NCI-H226 (cell line): ENCODE measurements around the gene TMEM72.

Experiments used
- DNase-seq: peaks from one replicate; pipeline ENCODE4 v3.0.0-alpha.2; 2015

The TMEM72 gene

DNA sequence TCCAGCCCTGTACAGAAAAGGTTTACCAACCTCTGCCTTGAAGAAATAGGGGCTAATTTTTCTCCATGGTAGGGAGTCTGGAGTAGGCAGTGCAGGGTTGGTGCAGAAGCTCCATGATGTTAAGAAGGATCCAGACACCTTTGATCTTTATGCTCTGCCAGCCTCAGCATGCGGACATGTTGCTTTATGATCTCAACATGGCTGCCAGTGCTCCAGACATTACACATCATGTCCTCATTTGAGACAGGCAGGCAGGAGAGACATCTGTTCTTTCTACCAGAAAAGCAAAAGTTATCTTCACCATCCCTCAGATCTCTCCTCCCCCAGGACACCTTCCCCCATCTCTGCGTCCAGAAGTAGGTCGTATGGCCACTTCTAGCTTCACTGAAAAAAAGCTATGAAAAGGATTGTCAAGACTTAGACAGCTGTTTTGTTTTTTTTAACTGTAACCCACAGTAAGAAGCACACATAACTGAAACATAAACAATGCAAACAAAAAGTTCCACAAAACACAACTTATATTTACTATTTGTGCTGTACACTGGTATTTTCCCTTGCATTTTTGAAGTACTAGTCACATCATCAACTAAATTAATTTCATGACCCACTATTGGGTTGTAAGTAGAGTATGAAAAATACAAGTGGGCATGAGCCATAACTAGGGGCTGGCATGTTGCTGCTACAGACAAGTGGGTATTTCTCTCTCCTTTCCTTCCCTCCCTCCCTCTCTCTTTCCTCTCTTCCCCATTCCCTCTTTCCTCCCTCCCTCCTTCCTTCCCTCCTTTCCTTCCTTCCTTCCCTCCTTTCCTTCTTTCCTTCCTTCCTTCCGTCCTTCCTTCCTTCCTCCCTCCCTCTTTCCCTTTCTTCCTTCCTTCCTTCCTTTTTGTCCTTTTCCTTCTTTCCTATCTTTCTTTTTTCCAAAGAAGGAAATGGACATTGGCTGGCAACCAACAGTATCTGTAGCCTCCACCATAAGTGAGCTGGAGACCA, 45.9 kb downstream of the TMEM72 start:
- DNase-seq: no peak

DNA sequence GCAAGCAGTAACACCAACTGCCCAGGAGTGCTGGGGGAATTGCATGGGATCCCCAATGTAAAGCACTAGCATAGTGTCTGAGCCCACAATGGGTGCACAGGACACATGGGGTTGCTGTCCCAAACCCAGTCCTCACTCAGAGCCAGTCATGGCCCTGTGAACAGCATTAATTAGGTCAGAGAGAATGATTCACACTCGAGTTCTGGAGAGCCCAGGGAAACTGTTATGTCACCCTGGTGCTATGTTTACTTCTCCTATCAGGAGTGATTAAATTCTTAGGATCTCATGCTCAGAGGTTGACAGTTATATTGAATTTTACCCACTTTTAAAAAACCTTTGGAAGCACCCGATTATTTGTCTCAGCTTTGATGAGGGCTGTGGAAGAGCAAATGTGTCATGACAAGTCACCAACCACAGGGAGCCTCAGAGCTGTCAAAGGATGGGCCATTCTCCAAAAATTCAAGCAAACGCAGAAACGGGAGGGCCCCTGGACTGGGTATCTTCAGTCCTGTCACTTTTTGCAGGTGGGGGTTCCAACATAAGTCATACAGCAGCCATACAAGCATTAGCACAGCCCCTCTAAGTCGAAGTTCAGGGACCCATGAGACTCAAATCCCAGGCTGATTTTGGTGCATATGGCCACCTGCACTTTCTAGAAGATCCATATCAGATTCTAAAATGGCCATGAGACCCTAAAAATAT, 47.2 kb downstream of the TMEM72 start:
- DNase-seq: peak; percentile 73

DNA sequence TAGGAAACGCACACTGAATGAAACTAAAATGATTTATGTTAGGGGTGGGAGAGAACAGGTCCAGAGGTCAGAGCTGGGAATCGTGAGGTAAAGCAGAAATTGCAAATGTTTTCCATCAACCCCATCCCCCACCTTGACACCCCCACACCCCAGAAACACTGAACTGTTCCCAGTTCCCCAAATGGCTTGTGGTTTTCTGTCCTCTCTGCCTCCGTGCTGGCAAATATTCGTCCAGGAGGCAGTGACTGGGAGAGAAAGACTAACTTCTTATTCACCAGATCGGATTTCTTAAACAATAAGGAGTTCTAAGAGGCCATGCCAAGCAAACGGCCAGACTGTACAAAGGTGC, 47.7 kb downstream of the TMEM72 start:
- DNase-seq: no peak

DNA sequence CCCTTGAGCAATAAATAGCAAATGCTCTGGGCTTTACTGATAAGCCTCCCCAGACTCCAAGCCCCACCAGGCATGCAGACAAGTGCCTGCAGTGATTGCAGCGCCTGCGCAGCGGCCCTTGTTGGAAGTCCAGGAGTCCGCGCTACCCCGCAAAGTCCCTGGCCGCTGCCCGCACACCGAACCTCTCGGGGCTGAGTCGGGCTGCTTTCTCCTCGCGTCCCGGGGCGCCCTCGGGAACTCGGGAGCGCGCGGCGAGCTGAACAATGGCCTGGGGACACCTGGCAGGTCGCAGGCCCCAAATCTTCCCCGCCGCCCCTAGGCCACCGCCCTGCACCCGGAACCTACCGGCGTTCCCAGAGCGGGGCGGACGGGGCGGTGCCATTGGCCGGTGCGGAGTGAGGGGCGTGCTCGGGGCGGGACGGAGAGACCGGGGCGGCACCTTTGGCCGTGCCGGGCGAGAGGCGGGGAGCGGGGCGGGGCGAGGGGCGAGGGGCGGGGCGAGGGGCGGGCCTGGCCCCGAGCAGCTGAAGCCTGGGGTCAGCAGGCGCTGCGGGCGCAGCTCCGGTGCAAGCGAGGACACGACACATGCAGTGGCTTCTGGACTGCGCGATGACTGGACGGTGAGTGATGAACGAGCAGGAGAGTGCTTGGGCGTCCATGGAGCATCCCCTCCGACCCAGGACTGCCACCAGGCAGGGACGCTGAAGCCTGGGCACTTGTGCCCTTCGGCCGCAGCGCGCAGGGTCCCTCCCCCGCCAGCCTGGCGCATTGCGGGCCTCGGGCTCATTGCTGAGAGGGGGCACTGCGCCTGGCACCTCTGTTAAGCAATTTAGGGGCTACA, 48.3 kb downstream of the TMEM72 start, which contains the start of gene RASSF4:
Gene RASSF4 (plus strand): TSS at position 556 of the 841 bp plus-strand sequence. CDS start 10,401 bp downstream, outside the sequence.
- peak; percentile 88 for DNase-seq

GRCh38 chr10:44960088-44960460, 48.9 kb downstream of the TMEM72 start:
- DNase-seq: no peak

GRCh38 chr10:44960482-44961229, 49.5 kb downstream of the TMEM72 start:
- no peak for DNase-seq

DNA sequence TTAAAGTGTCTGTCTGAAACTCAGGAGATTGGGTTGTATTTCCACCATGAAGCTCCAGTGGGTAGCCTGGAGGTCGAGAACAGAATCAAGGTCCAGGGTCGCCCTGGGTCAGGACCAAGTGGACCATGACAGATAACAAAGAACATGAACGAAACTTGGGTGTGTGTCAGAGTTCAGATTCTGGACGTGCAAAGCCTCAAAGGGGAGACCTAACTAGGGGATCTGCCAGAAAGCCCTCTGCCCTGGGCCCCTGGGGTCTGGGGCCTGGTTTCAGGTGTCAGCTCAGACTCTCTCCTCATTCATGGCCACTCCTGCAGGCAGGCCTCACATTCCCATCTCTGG, 50.1 kb downstream of the TMEM72 start:
- DNase-seq: no peak

DNA sequence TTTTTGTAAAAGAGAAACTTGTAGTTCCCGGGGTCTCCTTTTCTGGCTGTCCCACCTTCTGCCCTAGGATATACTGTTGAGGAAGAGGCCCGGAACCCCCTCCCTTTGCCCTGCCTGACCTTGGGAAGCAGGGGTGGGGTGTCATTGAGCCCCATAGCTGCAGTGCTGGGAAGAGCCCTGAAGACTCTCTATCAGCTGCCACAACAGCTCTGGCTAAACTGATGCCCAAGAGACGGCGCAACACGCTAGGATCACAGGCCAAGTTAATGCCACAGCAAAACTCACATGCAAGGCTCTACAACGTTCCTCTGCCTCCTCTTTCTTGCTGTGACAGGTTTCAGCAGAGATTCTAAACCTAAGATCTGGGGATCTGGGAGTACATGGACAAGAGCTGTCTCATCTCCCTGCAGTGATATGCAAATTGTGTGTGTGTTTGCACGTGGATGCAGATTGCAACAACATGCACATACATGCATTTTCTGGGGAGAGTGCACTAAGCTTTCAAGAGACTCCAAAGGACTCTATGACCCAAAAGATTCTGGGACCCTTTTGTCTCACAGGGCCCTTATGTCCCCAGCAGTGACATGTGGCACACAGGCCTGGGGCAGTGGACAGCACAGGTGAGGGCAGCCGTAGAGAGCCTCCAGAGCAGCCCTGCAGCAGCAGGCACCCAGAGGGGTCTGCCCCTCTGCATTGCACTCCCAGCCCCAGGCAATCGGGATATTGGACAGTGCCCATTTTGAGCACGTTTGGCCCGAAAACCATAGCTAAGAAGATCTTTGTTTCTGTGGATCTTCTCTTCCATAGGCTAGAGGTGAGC, 51.0 kb downstream of the TMEM72 start:
- no peak for DNase-seq

DNA sequence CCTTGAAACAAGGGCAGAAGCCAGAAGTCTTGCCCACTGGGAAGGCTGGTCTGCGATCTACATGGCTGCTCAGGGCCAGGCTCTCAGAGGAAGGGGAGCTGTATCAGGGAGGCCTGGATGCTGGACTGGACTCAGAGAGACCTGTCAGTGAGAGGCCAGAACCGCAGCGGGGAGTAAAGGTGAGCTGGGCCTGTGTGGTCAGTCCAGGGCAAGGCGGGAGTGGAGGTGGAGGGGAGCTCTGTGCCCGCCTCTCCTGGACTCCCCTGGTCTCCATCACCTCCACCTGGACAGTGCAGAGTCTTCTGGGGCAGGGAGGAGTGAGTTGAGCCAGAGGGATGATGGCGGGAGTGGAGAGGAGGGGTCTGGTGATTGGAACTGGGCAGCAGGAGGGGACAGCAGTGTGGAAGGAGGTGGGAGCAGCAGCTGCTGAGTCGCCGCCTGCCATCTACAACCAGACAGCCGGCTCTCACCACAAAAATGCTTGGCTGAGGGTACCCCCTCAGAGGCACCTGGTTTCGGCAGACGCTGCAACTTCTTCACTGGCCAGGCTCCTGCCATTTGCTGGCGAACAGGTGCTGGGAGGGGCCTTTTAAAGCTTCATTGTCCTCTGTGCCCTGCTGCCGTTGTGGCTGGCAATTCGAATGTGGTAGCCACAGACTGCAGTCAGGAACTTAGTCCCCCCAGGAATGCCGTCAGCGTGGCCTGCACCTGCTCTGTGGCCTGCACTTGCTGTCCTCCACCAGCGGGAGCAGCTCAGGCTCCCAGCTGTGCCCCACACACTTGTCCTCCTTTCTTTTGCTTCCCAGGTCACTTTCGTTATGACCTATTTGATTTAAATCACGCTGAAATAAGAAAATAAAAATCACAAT, 52.0 kb downstream of the TMEM72 start:
- no peak for DNase-seq

DNA sequence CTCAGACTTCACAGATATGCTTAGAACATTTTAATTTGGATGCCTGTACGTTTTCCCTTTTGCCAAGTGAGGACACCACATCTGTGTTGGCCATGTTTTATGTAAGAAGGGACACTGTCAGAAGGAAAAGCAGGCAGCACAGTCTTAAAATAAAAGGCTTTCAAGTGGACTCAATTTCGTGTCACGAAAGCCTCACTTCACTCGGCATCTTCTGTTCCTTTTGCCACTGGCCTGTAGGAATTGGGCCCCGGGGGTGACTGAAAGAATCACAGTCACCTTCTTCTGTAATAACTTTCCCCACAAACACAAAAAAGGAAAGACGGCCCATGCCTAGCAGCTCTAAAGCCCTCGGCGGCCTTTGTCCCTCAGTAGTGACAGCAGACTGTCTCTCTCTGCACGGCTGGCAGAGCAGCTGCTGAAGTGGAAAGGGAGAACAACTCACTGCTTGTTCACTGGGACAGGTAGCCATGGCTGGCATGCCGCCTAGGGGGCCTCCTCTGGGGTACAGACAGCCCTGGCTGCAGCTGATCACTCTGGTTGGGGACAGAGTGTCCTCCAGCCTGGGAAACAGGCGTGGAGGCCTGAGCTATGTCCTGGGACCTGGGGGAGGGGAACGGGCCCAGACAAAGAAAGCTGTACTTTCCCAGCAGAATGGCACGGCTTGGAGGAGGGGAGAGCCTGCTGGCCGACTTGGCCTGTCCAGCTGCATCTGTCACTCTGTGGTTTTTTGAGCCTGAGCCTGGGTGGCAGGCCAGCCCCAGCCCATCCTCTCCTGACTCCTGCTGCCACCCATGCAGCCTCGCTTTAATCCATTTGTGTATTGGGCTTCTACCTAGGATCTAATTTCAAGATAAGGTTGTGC, 52.9 kb downstream of the TMEM72 start:
- DNase-seq: no peak

- DNase-seq: no peak
Observed at GRCh38 chr10:44965104-44965503, 54.0 kb downstream of the TMEM72 start.

DNA sequence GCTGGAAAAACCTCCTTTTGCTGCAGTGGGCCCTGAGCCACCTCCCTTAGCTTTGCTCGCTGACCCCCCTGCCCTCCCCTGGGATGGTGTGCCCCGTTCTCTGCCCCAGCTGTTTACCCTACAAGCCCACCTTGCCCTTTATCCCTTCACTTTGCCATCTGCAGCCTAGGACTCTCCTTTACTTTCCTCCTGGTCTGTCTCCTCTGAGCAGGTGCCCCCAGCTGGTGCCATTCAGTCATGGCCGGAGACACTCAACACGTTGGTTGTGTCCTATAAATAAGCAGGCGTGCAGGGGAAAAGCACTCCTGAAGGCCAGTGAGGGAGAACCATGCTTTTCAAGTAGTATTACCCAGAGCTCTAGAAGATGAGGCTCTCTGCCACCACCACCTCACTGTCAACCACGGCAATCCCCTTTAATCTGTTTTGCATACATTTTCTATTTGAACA, 54.5 kb downstream of the TMEM72 start:
- DNase-seq: no peak

- no peak for DNase-seq
Observed at GRCh38 chr10:44966129-44966815, 55.1 kb downstream of the TMEM72 start.

GRCh38 chr10:44966816-44967509, 55.8 kb downstream of the TMEM72 start:
- no peak for DNase-seq

DNA sequence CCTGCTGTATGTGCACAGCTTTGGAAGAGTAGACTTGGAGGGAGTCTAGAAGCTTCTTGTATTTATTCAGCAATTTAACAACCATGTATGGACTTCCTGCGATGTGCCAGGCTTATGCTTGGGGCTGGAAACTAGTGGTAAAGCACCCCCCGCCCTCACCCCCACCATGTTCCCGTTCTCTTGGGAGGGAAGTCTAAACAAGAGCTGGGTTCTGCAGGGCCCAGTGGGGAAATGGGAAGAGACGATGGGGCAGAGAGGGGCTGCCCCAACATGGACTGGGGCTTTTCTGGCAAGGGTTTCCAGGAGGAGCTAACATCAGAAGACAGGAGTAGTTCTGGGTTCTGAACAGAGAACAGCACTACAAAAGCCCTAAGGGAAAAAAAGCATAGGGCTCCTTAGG, 56.5 kb downstream of the TMEM72 start:
- no peak for DNase-seq

- DNase-seq: no peak
Observed at GRCh38 chr10:44968091-44968490, 57.0 kb downstream of the TMEM72 start.

- DNase-seq: no peak
Observed at GRCh38 chr10:44968500-44969400, 57.6 kb downstream of the TMEM72 start.
